WTC11 (cell line): ENCODE data around the gene DEXI. TPM values are rescaled to one million over a fixed set of nuclear protein-coding genes. Genes with fewer than 3 reads are reported as not detected.

Source experiments
- ATAC-seq: fragments of 200-7000 bp; cut with Tn5 transposase; 2 replicates; pipeline ENCODE4 v1.10.0; 2021; ENCODE audit warnings: mild to moderate bottlenecking, moderate library complexity
- CTCF ChIA-PET: fragments of 300-600 bp; sonication (Branson Sonifier 250); formaldehyde crosslinking; loops from one replicate; lab custom pipeline; 2021; ENCODE audit warnings: antibody characterized with exemption; lab: Charles Lee
- POLR2A ChIA-PET: fragments of 350-600 bp; sonication (Branson Sonifier 250); formaldehyde crosslinking; loops from one replicate; lab custom pipeline; 2021; ENCODE audit warnings: antibody characterized with exemption; lab: Charles Lee
- DNase-seq: peaks from one replicate; pipeline ENCODE4 v3.0.0; 2021; ENCODE audit warnings: low spot score
- H3K27ac Mint-ChIP-seq: 2 replicates; pipeline ENCODE4 v1.8.0; 2021; ENCODE audit warnings: mixed read lengths
- H3K27me3 Mint-ChIP-seq: 2 replicates; pipeline ENCODE4 v1.8.0; 2021; ENCODE audit warnings: low read depth, mild to moderate bottlenecking, moderate library complexity, mixed read lengths
- H3K36me3 Mint-ChIP-seq: 2 replicates; pipeline ENCODE4 v1.8.0; 2021; ENCODE audit warnings: mixed read lengths
- H3K4me1 Mint-ChIP-seq: 2 replicates; pipeline ENCODE4 v1.8.0; 2022; ENCODE audit warnings: mixed read lengths
- H3K4me3 Mint-ChIP-seq: 2 replicates; pipeline ENCODE4 v1.8.0; 2021; ENCODE audit warnings: mild to moderate bottlenecking, moderate library complexity, mixed read lengths
- H3K9me3 Mint-ChIP-seq: 2 replicates; pipeline ENCODE4 v1.8.0; 2021; ENCODE audit warnings: mixed read lengths
- CBFB ChIP-seq: sonication (generic); formaldehyde crosslinking; IDR thresholded peaks from 2 replicates; pipeline ENCODE4 v1.8.1; 2022; ENCODE audit warnings: mild to moderate bottlenecking, low read depth, missing genetic modification reagents
- CREM ChIP-seq: sonication (generic); formaldehyde crosslinking; IDR thresholded peaks from 2 replicates; pipeline ENCODE4 v1.8.1; 2022; ENCODE audit warnings: mild to moderate bottlenecking, missing genetic modification reagents, moderate library complexity
- ELF4 ChIP-seq: sonication (generic); formaldehyde crosslinking; IDR thresholded peaks from 2 replicates; pipeline ENCODE4 v1.8.1; 2022; ENCODE audit warnings: low read depth, mild to moderate bottlenecking, moderate library complexity, missing genetic modification reagents
- ESRRA ChIP-seq: sonication (generic); formaldehyde crosslinking; IDR thresholded peaks from 2 replicates; pipeline ENCODE4 v1.8.1; 2022; ENCODE audit warnings: mild to moderate bottlenecking, missing genetic modification reagents, borderline replicate concordance
- FOXK1 ChIP-seq: sonication (generic); formaldehyde crosslinking; IDR thresholded peaks from 2 replicates; pipeline ENCODE4 v1.8.0; 2022; ENCODE audit warnings: mild to moderate bottlenecking, moderate library complexity, missing genetic modification reagents
- KAT7 ChIP-seq: sonication (generic); formaldehyde crosslinking; IDR thresholded peaks from 2 replicates; pipeline ENCODE4 v1.8.1; 2023; ENCODE audit warnings: missing genetic modification reagents, mild to moderate bottlenecking, borderline replicate concordance
- MYBL2 ChIP-seq: sonication (generic); formaldehyde crosslinking; IDR thresholded peaks from 2 replicates; pipeline ENCODE4 v1.8.1; 2023; ENCODE audit warnings: mild to moderate bottlenecking, moderate library complexity, missing genetic modification reagents
- NFATC4 ChIP-seq: fragments of 250-450 bp; sonication (Bioruptor Pico); IDR thresholded peaks from 2 replicates; pipeline ENCODE4 v1.9.0; 2021; ENCODE audit warnings: mild to moderate bottlenecking
- NFYB ChIP-seq: sonication (generic); formaldehyde crosslinking; conservative IDR thresholded peaks from 2 replicates; pipeline ENCODE4 v1.8.0; 2022; ENCODE audit warnings: low read depth, missing genetic modification reagents
- NR3C1 ChIP-seq: sonication (generic); formaldehyde crosslinking; conservative IDR thresholded peaks from 2 replicates; pipeline ENCODE4 v1.8.1; 2023; ENCODE audit warnings: low read depth, mild to moderate bottlenecking, missing genetic modification reagents
- RELA ChIP-seq: sonication (generic); formaldehyde crosslinking; IDR thresholded peaks from 2 replicates; pipeline ENCODE4 v1.8.1; 2022; ENCODE audit warnings: missing genetic modification reagents, mild to moderate bottlenecking, borderline replicate concordance
- SMAD3 ChIP-seq: sonication (generic); formaldehyde crosslinking; IDR thresholded peaks from 2 replicates; pipeline ENCODE4 v1.8.0; 2022; ENCODE audit warnings: missing genetic modification reagents, mild to moderate bottlenecking, borderline replicate concordance
- ZBTB21 ChIP-seq: sonication (generic); formaldehyde crosslinking; IDR thresholded peaks from 2 replicates; pipeline ENCODE4 v1.8.1; 2023; ENCODE audit warnings: mild to moderate bottlenecking, missing genetic modification reagents, borderline replicate concordance
- ZNF138 ChIP-seq: sonication (generic); formaldehyde crosslinking; conservative IDR thresholded peaks from 2 replicates; pipeline ENCODE4 v1.8.1; 2022; ENCODE audit warnings: mild to moderate bottlenecking, moderate library complexity, missing genetic modification reagents
- ZNF263 ChIP-seq: sonication (generic); formaldehyde crosslinking; IDR thresholded peaks from 2 replicates; pipeline ENCODE4 v1.8.1; 2022; ENCODE audit warnings: low read depth, mild to moderate bottlenecking, moderate library complexity, missing genetic modification reagents
- ZNF317 ChIP-seq: sonication (generic); formaldehyde crosslinking; IDR thresholded peaks from 2 replicates; pipeline ENCODE4 v1.8.1; 2023; ENCODE audit warnings: low read depth, mild to moderate bottlenecking, moderate library complexity, missing genetic modification reagents, borderline replicate concordance
- total RNA-seq: library from RNA; stranded (reverse); gene quantifications from 3 replicates; pipeline ENCODE4 v1.2.3, GENCODE V29; 2021
- TF ChIP-seq, protein P1 (sequence below): sonication (generic); formaldehyde crosslinking; IDR thresholded peaks from 2 replicates; pipeline ENCODE4 v1.8.0; 2022; ENCODE audit warnings: mild to moderate bottlenecking, missing genetic modification reagents
- TF ChIP-seq, protein P2 (sequence below): fragments of 250-450 bp; sonication (Bioruptor Pico); IDR thresholded peaks from 2 replicates; pipeline ENCODE4 v1.9.0; 2021; ENCODE audit warnings: mild to moderate bottlenecking
- TF ChIP-seq, protein P3 (sequence below): sonication (generic); formaldehyde crosslinking; IDR thresholded peaks from 2 replicates; pipeline ENCODE4 v1.8.0; 2022; ENCODE audit warnings: mild to moderate bottlenecking, missing genetic modification reagents
- TF ChIP-seq, protein P4 (sequence below): sonication (generic); formaldehyde crosslinking; IDR thresholded peaks from 2 replicates; pipeline ENCODE4 v1.8.1; 2022; ENCODE audit warnings: missing genetic modification reagents, borderline replicate concordance
- TF ChIP-seq, protein P5 (sequence below): sonication (generic); formaldehyde crosslinking; IDR thresholded peaks from 2 replicates; pipeline ENCODE4 v1.8.0; 2022; ENCODE audit warnings: mild to moderate bottlenecking, missing genetic modification reagents

Gene DEXI
- total RNA-seq, 1 experiment from 2014 or later = 33.7 TPM

DNA sequence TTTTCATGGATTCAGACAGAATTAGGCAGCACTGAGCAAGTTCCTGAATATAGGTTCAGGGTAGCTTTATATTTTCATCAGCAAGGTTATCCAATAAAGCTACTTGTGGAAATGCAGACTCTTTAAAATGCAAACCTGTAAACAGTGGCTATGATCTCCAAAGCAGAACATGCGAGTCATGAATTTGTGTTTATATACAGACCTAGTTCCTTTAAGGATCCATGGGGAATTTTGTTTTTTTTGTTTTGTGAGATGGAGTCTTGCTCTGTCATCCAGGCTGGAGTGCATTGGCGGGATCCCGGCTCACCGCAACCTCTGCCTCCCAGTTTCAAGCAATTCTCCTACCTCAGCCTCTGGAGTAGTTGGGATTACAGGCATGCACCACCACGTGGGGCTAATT is 16.9 kb upstream of the DEXI start (continued):
- TF ChIP-seq, protein P1, sequence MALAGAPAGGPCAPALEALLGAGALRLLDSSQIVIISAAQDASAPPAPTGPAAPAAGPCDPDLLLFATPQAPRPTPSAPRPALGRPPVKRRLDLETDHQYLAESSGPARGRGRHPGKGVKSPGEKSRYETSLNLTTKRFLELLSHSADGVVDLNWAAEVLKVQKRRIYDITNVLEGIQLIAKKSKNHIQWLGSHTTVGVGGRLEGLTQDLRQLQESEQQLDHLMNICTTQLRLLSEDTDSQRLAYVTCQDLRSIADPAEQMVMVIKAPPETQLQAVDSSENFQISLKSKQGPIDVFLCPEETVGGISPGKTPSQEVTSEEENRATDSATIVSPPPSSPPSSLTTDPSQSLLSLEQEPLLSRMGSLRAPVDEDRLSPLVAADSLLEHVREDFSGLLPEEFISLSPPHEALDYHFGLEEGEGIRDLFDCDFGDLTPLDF = no peak
- TF ChIP-seq MYBL2 = no peak
- TF ChIP-seq SMAD3 (CRISPR knock-in tag) = no peak
- TF ChIP-seq FOXK1 = no peak
- TF ChIP-seq, protein P2, sequence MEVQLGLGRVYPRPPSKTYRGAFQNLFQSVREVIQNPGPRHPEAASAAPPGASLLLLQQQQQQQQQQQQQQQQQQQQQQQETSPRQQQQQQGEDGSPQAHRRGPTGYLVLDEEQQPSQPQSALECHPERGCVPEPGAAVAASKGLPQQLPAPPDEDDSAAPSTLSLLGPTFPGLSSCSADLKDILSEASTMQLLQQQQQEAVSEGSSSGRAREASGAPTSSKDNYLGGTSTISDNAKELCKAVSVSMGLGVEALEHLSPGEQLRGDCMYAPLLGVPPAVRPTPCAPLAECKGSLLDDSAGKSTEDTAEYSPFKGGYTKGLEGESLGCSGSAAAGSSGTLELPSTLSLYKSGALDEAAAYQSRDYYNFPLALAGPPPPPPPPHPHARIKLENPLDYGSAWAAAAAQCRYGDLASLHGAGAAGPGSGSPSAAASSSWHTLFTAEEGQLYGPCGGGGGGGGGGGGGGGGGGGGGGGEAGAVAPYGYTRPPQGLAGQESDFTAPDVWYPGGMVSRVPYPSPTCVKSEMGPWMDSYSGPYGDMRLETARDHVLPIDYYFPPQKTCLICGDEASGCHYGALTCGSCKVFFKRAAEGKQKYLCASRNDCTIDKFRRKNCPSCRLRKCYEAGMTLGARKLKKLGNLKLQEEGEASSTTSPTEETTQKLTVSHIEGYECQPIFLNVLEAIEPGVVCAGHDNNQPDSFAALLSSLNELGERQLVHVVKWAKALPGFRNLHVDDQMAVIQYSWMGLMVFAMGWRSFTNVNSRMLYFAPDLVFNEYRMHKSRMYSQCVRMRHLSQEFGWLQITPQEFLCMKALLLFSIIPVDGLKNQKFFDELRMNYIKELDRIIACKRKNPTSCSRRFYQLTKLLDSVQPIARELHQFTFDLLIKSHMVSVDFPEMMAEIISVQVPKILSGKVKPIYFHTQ = no peak
- TF ChIP-seq ZNF317 = no peak
- no peak for TF ChIP-seq NR3C1 (CRISPR knock-in tag)
- TF ChIP-seq CREM = no peak
- TF ChIP-seq, protein P3, sequence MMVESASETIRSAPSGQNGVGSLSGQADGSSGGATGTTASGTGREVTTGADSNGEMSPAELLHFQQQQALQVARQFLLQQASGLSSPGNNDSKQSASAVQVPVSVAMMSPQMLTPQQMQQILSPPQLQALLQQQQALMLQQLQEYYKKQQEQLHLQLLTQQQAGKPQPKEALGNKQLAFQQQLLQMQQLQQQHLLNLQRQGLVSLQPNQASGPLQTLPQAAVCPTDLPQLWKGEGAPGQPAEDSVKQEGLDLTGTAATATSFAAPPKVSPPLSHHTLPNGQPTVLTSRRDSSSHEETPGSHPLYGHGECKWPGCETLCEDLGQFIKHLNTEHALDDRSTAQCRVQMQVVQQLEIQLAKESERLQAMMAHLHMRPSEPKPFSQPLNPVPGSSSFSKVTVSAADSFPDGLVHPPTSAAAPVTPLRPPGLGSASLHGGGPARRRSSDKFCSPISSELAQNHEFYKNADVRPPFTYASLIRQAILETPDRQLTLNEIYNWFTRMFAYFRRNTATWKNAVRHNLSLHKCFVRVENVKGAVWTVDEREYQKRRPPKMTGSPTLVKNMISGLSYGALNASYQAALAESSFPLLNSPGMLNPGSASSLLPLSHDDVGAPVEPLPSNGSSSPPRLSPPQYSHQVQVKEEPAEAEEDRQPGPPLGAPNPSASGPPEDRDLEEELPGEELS (CRISPR knock-in tag) = no peak
- no peak for TF ChIP-seq KAT7 (CRISPR knock-in tag)
- no peak for TF ChIP-seq ZNF263 (CRISPR knock-in tag)

DNA sequence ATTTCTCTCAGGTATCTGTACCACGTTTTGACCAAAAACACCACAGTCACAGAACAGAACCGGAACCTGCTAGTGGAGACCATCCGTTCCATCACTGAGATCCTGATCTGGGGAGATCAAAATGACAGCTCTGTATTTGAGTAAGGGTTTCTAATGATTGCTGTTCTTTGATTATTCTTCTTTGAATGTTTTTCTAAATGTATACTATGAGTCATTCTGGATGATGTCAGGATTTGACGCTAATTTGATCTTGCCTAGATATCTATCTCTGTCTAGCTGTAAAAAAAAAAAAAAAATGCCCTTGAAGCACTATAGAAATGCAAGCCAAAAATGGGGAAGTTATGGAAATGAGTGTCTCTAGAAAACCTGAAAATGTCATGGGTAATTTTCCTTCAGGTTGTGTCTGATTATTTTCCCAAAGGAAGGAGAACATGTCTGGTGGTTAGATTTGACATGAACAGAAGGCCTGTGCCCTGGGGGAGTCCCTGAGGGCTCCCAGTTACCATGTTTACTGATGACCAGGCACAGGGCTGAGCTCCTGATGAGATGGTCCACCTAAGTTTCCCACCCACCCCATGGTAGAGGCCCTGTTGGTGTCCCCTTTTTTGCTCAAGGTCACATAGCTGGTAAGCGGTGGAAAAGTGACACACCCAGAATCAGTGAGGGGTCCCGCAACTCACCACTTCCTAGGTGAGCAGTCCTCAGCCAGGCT is 15.7 kb upstream of the DEXI start:
- no peak for DNase-seq
- H3K4me3 Mint-ChIP-seq = no peak overlapping the region
- no peaks in the 10 kb centered on the region for H3K9me3 Mint-ChIP-seq
- H3K27me3 Mint-ChIP-seq = no peaks in the 10 kb centered on the region
- no peak for ATAC-seq
- TF ChIP-seq ESRRA (CRISPR knock-in tag) (no peak), ZBTB21 (CRISPR knock-in tag) (no peak), SMAD3 (CRISPR knock-in tag) (no peak), FOXK1 (no peak), RELA (CRISPR knock-in tag) (no peak), ZNF138 (CRISPR knock-in tag) (no peak), NFATC4 (no peak), ELF4 (CRISPR knock-in tag) (no peak), CBFB (CRISPR knock-in tag) (no peak), CREM (no peak), NFYB (CRISPR knock-in tag) (no peak)
- TF ChIP-seq, protein P2 = no peak
- TF ChIP-seq, protein P4, sequence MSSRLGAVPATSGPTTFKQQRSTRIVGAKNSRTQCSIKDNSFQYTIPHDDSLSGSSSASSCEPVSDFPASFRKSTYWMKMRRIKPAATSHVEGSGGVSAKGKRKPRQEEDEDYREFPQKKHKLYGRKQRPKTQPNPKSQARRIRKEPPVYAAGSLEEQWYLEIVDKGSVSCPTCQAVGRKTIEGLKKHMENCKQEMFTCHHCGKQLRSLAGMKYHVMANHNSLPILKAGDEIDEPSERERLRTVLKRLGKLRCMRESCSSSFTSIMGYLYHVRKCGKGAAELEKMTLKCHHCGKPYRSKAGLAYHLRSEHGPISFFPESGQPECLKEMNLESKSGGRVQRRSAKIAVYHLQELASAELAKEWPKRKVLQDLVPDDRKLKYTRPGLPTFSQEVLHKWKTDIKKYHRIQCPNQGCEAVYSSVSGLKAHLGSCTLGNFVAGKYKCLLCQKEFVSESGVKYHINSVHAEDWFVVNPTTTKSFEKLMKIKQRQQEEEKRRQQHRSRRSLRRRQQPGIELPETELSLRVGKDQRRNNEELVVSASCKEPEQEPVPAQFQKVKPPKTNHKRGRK = no peak
- TF ChIP-seq, protein P5, sequence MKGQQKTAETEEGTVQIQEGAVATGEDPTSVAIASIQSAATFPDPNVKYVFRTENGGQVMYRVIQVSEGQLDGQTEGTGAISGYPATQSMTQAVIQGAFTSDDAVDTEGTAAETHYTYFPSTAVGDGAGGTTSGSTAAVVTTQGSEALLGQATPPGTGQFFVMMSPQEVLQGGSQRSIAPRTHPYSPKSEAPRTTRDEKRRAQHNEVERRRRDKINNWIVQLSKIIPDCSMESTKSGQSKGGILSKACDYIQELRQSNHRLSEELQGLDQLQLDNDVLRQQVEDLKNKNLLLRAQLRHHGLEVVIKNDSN (CRISPR knock-in tag) = no peak
- TF ChIP-seq, all 79 proteins: peak for 0
- ChIA-PET POLR2A (no interaction called here), CTCF (no interaction called here)
- Mint-ChIP-seq H3K4me1 (peaks cover 4% of the 10 kb centered on the region; the same call in 1 of the 2 replicates), H3K27ac (no peak overlapping the region), H3K36me3 (peaks cover 11% of the 10 kb centered on the region)
